SK-N-MC (cell line): Measurements from ENCODE around the gene CXADR.
A peak's percentile ranks its signal among the peaks of the same experiment; 100 is the strongest.
"Not testable (repeated sequence)": the region's sequence is repeated elsewhere in the genome, so short reads cannot be mapped to it uniquely, and the experiment has no call there.

Source experiments
- DNase-seq: peaks from one replicate; pipeline ENCODE4 v3.0.0-alpha.2; 2011; ENCODE audit warnings: low read depth, low spot score
- H3K27ac ChIP-seq: fragments of 200-600 bp; sonication (generic); 2 replicates; pipeline ENCODE4 v1.5.1; 2016; ENCODE audit warnings: mixed run types
- H3K36me3 ChIP-seq: fragments of 200-600 bp; sonication (generic); 2 replicates; pipeline ENCODE4 v1.6.1; 2017; ENCODE audit warnings: antibody characterized with exemption, low read length, mixed read lengths; ENCODE audit not compliant: insufficient read depth
- H3K4me3 ChIP-seq: fragments of 200-600 bp; sonication (generic); 2 replicates; pipeline ENCODE4 v1.5.1; 2016
- H3K9ac ChIP-seq: fragments of 200-600 bp; sonication (generic); 2 replicates; pipeline ENCODE4 v1.8.0; 2017; ENCODE audit warnings: mixed run types, mixed read lengths; ENCODE audit not compliant: insufficient read length
- H3K9me3 ChIP-seq: fragments of 200-600 bp; sonication (generic); 2 replicates; pipeline ENCODE4 v1.6.1; 2017; ENCODE audit warnings: low read depth, mild to moderate bottlenecking, antibody characterized with exemption, low read length, moderate library complexity, mixed read lengths
- EZH2 ChIP-seq: fragments of 200-600 bp; sonication (generic); IDR thresholded peaks from one replicate; pipeline ENCODE4 v1.6.1; 2017; ENCODE audit warnings: antibody characterized with exemption
- FOXP2 ChIP-seq: optimal IDR thresholded peaks from 2 replicates; pipeline ENCODE3; 2011; ENCODE audit warnings: mild to moderate bottlenecking, moderate library complexity; ENCODE audit not compliant: insufficient read depth; ENCODE audit errors: extremely low read length, control extremely low read depth
- POLR2AphosphoS5 ChIP-seq: IDR thresholded peaks from 2 replicates; pipeline ENCODE4 v1.6.1; 2012; ENCODE audit warnings: mild to moderate bottlenecking, low read depth, low read length, borderline replicate concordance

The CXADR gene

GRCh38 chr21:17519208-17519738, 6.4 kb downstream of the CXADR start:
- Histone ChIP-seq H3K27ac (no peak overlapping the region), H3K4me3 (no peak overlapping the region), H3K9ac (no peak overlapping the region), H3K36me3 (no peaks in the 10 kb centered on the region), H3K9me3 (no peaks in the 10 kb centered on the region)
- no peak for DNase-seq
- TF ChIP-seq POLR2AphosphoS5 (no peak), EZH2 (no peak), FOXP2 (no peak)

DNA sequence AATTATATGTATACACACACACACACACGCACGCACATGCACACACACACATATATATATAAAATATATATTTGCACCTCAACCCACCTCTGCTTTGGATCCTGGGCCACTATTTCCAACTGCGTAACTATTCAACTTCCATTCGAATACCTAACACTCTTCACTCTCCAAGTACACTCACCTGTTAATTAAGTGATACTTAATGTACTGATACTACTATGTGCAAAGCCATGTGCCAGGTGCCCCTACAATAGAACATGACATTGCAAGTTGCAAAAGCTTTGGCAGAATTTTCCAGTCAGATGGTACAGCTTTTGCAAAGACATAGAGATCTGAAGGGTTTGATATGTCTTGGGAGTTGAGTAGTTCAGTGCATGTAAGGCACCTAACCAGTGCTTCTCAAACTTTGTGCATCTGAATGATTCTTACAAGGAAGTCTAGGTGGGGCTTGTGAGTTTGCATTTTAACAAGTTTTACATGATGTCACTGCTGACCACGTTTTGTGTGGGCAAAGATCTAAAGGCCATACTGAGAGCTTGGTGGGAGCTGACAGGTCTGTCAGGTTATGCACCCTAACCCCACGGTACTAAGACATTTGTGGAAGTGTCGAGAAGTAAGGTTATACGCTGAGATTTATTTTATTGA, 7.2 kb downstream of the CXADR start:
- DNase-seq, result no peak
- Histone ChIP-seq H3K9me3 (no peaks in the 10 kb centered on the region), H3K9ac (no peak overlapping the region), H3K27ac (no peak overlapping the region), H3K4me3 (no peak overlapping the region), H3K36me3 (no peaks in the 10 kb centered on the region)
- TF ChIP-seq POLR2AphosphoS5, result no peak
- no peak for TF ChIP-seq FOXP2
- TF ChIP-seq EZH2, result no peak

GRCh38 chr21:17523007-17523451, 10.2 kb downstream of the CXADR start:
- Histone ChIP-seq H3K9ac (no peak overlapping the region), H3K36me3 (no peaks in the 10 kb centered on the region), H3K4me3 (no peak overlapping the region), H3K27ac (no peak overlapping the region; the same call in 1 of the 2 replicates), H3K9me3 (no peaks in the 10 kb centered on the region)
- no peak for TF ChIP-seq POLR2AphosphoS5
- no peak for TF ChIP-seq FOXP2
- no peak for TF ChIP-seq EZH2
- no peak for DNase-seq

- not testable (repeated sequence) for H3K27ac ChIP-seq, DNase-seq, H3K36me3 ChIP-seq, H3K9me3 ChIP-seq, H3K4me3 ChIP-seq, H3K9ac ChIP-seq
These were observed 11.2 kb downstream of the CXADR start for GRCh38 chr21:17523979-17524494.

GRCh38 chr21:17524635-17525034, 11.8 kb downstream of the CXADR start:
- no peak for TF ChIP-seq EZH2
- no peak for TF ChIP-seq FOXP2
- no peak for TF ChIP-seq POLR2AphosphoS5
- H3K9ac ChIP-seq, result no peak overlapping the region
- H3K36me3 ChIP-seq, result no peaks in the 10 kb centered on the region
- DNase-seq, result no peak
- H3K9me3 ChIP-seq, result no peaks in the 10 kb centered on the region
- H3K4me3 ChIP-seq, result no peak overlapping the region
- no peak overlapping the region for H3K27ac ChIP-seq

DNA sequence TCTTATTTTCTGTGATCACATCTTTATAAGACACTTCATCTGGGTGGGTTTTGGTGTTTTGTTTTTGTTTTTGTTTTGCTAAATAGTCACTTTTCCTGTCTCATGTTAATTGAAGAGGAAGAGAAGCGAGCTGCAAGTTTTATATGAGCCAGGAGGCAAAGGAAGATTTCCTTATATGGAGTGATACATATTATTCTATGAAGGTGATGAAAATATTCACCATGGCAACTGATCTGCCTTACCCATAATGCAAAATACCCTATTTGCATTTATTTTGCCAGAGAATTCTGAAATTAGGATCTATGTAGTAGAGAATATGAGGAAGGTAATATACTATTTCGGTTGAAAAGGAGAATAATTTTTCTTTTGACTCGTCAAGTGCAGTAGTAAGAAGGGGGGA, 13.9 kb downstream of the CXADR start:
- H3K9ac ChIP-seq, result peak overlapping the region; percentile 19
- H3K4me3 ChIP-seq, result peak overlapping the region; percentile 50
- H3K36me3 ChIP-seq, result no peaks in the 10 kb centered on the region
- DNase-seq, result no peak
- H3K27ac ChIP-seq, result peak overlapping the region; percentile 86
- H3K9me3 ChIP-seq, result no peaks in the 10 kb centered on the region
- TF ChIP-seq POLR2AphosphoS5 (no peak), EZH2 (no peak), FOXP2 (no peak)

GRCh38 chr21:17527240-17527639, 14.4 kb downstream of the CXADR start:
- H3K36me3 ChIP-seq, result no peaks in the 10 kb centered on the region
- H3K9me3 ChIP-seq, result no peaks in the 10 kb centered on the region
- peak overlapping the region; percentile 50 for H3K4me3 ChIP-seq
- H3K27ac ChIP-seq, result peak overlapping the region; percentile 86
- TF ChIP-seq EZH2 (no peak), FOXP2 (no peak), POLR2AphosphoS5 (no peak)
- peak overlapping the region; percentile 19 for H3K9ac ChIP-seq
- no peak for DNase-seq

DNA sequence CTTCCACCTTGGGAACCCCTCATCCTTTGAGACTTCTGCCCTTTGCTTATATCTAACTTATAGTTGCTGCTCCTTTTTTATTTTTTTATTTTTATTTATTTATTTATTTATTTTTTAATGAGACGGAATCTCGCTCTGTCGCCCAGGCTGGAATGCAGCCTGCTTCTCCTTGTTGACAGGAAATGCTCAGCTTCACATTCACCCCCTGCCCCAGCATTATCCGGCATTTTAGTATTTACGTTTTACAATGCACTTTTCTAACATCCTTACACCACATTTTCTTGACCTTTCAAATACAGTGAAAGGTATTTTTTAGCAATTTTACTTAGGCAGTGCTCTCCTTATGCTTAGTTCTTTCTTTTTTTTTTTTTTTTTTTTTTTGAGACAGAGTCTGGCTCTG, 14.9 kb downstream of the CXADR start:
- Histone ChIP-seq H3K4me3 (peak overlapping the region; percentile 50; the same call in 1 of the 2 replicates), H3K36me3 (no peaks in the 10 kb centered on the region), H3K27ac (peak overlapping the region; percentile 86; the same call in 1 of the 2 replicates), H3K9me3 (no peaks in the 10 kb centered on the region), H3K9ac (no peak overlapping the region)
- DNase-seq, result no peak
- no peak for TF ChIP-seq POLR2AphosphoS5
- no peak for TF ChIP-seq FOXP2
- no peak for TF ChIP-seq EZH2
